Mesodermal cell (in vitro differentiated cells): ENCODE measurements around the gene CUL9.

Experiments used
- H3K27ac ChIP-seq: 2 replicates; pipeline ENCODE4 v1.7.0; 2013; ENCODE audit warnings: mild to moderate bottlenecking, low read depth, low read length, moderate library complexity; ENCODE audit not compliant: severe bottlenecking
- H3K36me3 ChIP-seq: 2 replicates; pipeline ENCODE4 v1.7.1; 2013; ENCODE audit warnings: mild to moderate bottlenecking, low read length, moderate library complexity; ENCODE audit not compliant: control insufficient read depth, insufficient read depth
- H3K4me1 ChIP-seq: one replicate; pipeline ENCODE4 v1.7.1; 2013; ENCODE audit warnings: mild to moderate bottlenecking, low read length; ENCODE audit not compliant: insufficient read depth, control insufficient read depth, poor library complexity, severe bottlenecking
- H3K4me3 ChIP-seq: 2 replicates; pipeline ENCODE4 v1.7.0; 2013; ENCODE audit warnings: low read length, control low read depth, mild to moderate bottlenecking; ENCODE audit not compliant: insufficient read depth, poor library complexity, severe bottlenecking; ENCODE audit errors: extremely low read depth
- H3K9me3 ChIP-seq: 2 replicates; pipeline ENCODE4 v1.7.1; 2013; ENCODE audit warnings: mild to moderate bottlenecking, low read length, moderate library complexity; ENCODE audit not compliant: control insufficient read depth
- WGBS, 2 experiments: methylation state at CpG; one replicate each; pipeline ENCODE4 v1.1.5; 2013; ENCODE audit warnings: missing lambda C conversion rate in 2 of 2; ENCODE audit not compliant: insufficient coverage in 2 of 2; 5-methylcytosine and 5-hydroxymethylcytosine counted together

The CUL9 gene

GRCh38 chr6:43217351-43217750 lies 35.4 kb downstream of the CUL9 start:
- Histone ChIP-seq H3K4me3 (no peak overlapping the region), H3K36me3 (peaks cover 15% of the 10 kb centered on the region), H3K4me1 (no peaks in the 10 kb centered on the region), H3K27ac (no peak overlapping the region), H3K9me3 (no peaks in the 10 kb centered on the region)
- WGBS, 2 experiments, result 89% methylated on average over 5 of the region's 5 CpGs

DNA sequence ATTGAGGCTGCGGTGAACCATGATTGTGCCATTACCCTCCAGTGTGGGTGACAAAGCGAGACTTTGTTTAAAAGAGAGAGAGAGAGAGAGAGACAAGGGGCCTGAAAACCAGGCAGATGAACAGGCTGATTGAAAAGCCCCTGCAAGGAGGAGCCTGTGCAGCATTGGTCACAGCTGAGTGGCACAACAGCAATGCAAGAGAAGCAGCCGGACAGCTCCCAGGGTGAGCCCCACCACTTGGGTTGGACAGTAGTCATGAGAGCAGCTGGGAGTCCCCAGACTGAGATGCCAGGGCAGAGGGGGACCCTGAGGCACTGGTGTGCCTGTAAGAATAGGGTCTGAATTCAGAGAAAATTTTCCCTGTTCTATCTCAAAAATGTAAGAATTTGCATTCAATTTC lies 37.1 kb downstream of the CUL9 start:
- WGBS, 2 experiments, result 92 to 95% methylated on average over 3 of the region's 3 CpGs
- H3K27ac ChIP-seq, result no peak overlapping the region
- H3K36me3 ChIP-seq, result peaks cover 14% of the 10 kb centered on the region
- no peak overlapping the region for H3K4me3 ChIP-seq
- H3K4me1 ChIP-seq, result no peaks in the 10 kb centered on the region
- no peaks in the 10 kb centered on the region for H3K9me3 ChIP-seq

DNA sequence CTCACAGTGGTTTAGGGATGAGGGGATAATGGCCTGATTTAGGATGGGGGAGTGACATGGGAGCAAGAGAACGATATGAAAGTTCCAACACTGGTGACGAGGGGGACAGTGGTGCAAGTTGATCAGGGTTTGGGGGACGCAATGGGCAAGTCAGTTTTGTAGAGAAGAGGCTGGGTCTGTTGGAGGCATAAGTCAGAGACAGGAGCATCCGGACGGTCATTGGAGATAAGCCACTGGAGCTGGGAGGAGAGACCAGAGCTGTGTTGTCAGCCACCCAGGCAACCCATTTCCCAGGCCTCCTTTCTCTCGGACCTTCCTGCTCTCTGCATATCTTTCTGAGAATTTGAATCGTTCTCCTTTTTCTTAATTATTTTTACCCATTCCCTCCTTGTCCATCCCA lies 37.8 kb downstream of the CUL9 start:
- Histone ChIP-seq H3K36me3 (peaks cover 14% of the 10 kb centered on the region), H3K9me3 (no peaks in the 10 kb centered on the region)
- WGBS, 2 experiments, result 86 to 89% methylated on average over 5 to 7 of the region's 7 CpGs

GRCh38 chr6:43220439-43220951 lies 38.5 kb downstream of the CUL9 start:
- WGBS, 2 experiments, result 90% methylated on average over 16 of the region's 16 CpGs

More for the DNA sequence above, 37.8 kb downstream of the CUL9 start:
- no peaks in the 10 kb centered on the region for H3K4me1 ChIP-seq
- H3K27ac ChIP-seq, result no peak overlapping the region
- H3K4me3 ChIP-seq, result no peak overlapping the region

GRCh38 chr6:43221046-43221972 lies 39.3 kb downstream of the CUL9 start:
- WGBS, 2 experiments, result 93 to 98% methylated on average over 12 to 20 of the region's 20 CpGs
- peaks cover 12% of the 10 kb centered on the region for H3K36me3 ChIP-seq
- peaks cover 2% of the 10 kb centered on the region for H3K4me1 ChIP-seq
- no peaks in the 10 kb centered on the region for H3K9me3 ChIP-seq
- no peak overlapping the region for H3K27ac ChIP-seq
- no peak overlapping the region for H3K4me3 ChIP-seq

More at GRCh38 chr6:43220439-43220951, 38.5 kb downstream of the CUL9 start:
- no peak overlapping the region for H3K4me3 ChIP-seq
- peaks cover 14% of the 10 kb centered on the region for H3K36me3 ChIP-seq
- no peak overlapping the region for H3K27ac ChIP-seq
- H3K9me3 ChIP-seq, result no peaks in the 10 kb centered on the region
- H3K4me1 ChIP-seq, result no peaks in the 10 kb centered on the region

GRCh38 chr6:43222418-43223059 lies 40.5 kb downstream of the CUL9 start:
- Histone ChIP-seq H3K9me3 (no peaks in the 10 kb centered on the region), H3K4me3 (no peak overlapping the region), H3K4me1 (peaks cover 2% of the 10 kb centered on the region), H3K27ac (no peak overlapping the region), H3K36me3 (peaks cover 10% of the 10 kb centered on the region)
- 89 to 92% methylated on average over 8 to 11 of the region's 15 CpGs for WGBS, 2 experiments

GRCh38 chr6:43223175-43223574 lies 41.2 kb downstream of the CUL9 start:
- H3K27ac ChIP-seq, result no peak overlapping the region
- no peak overlapping the region for H3K4me3 ChIP-seq
- peaks cover 2% of the 10 kb centered on the region for H3K4me1 ChIP-seq
- 86 to 93% methylated on average over 12 of the region's 14 CpGs for WGBS, 2 experiments
- peaks cover 10% of the 10 kb centered on the region for H3K36me3 ChIP-seq
- H3K9me3 ChIP-seq, result no peaks in the 10 kb centered on the region

GRCh38 chr6:43226192-43226851 lies 44.3 kb downstream of the CUL9 start:
- no peaks in the 10 kb centered on the region for H3K9me3 ChIP-seq
- no peak overlapping the region for H3K27ac ChIP-seq
- H3K36me3 ChIP-seq, result peaks cover 5% of the 10 kb centered on the region
- H3K4me1 ChIP-seq, result peaks cover 2% of the 10 kb centered on the region
- no peak overlapping the region for H3K4me3 ChIP-seq
- WGBS, 2 experiments, result 92 to 95% methylated on average over 9 to 10 of the region's 11 CpGs

GRCh38 chr6:43228951-43229802 lies 47.2 kb downstream of the CUL9 start, which contains the start of gene DNPH1:
Gene DNPH1, minus strand, starts transcription at chr6:43229481. Its CDS starts 25 bp downstream, at chr6:43229456.
- WGBS, 2 experiments, result 3 to 5% methylated on average over 64 to 76 of the region's 82 CpGs
- Histone ChIP-seq H3K4me3 (peak within 1 kb of the TSS; percentile 48), H3K27ac (no peak within 1 kb of the TSS), H3K36me3 (no peaks in the 10 kb centered on the region), H3K4me1 (peaks cover 2% of the 10 kb centered on the region), H3K9me3 (no peaks in the 10 kb centered on the region)
